Neural cell (in vitro differentiated cells): ENCODE measurements around the gene PWP1. TPM values are rescaled to one million over a fixed set of nuclear protein-coding genes. Genes with fewer than 3 reads are reported as not detected.

Source experiments
- H2AFZ ChIP-seq: fragments of 200-600, 300-800 bp; sonication (generic), shearing (Covaris generic); 2 replicates; pipeline ENCODE4 v1.6.0; 2014; ENCODE audit warnings: low read depth, mild to moderate bottlenecking, antibody characterized with exemption, low read length, moderate library complexity
- H3F3A ChIP-seq: fragments of 200-600 bp; shearing (Covaris generic); 2 replicates; pipeline ENCODE4 v1.6.1; 2016; ENCODE audit warnings: mild to moderate bottlenecking, moderate library complexity, mixed read lengths, antibody characterized with exemption, low read length; ENCODE audit not compliant: insufficient read depth, poor library complexity, severe bottlenecking
- H3K27ac ChIP-seq: fragments of 200-600, 300-800 bp; sonication (generic), shearing (Covaris generic); 2 replicates; pipeline ENCODE4 v1.5.1; 2014; ENCODE audit warnings: mild to moderate bottlenecking, low read length, moderate library complexity
- H3K27me3 ChIP-seq: fragments of 300-800, 200-600 bp; sonication (generic), shearing (Covaris generic); 2 replicates; pipeline ENCODE4 v1.6.0; 2014; ENCODE audit warnings: mild to moderate bottlenecking, low read depth, low read length, moderate library complexity; ENCODE audit not compliant: insufficient read depth
- H3K36me3 ChIP-seq: fragments of 300-800, 200-600 bp; sonication (generic), shearing (Covaris generic); 2 replicates; pipeline ENCODE4 v1.5.1; 2014; ENCODE audit warnings: mild to moderate bottlenecking, antibody characterized with exemption, low read length, moderate library complexity; ENCODE audit not compliant: insufficient read depth
- H3K4me2 ChIP-seq: fragments of 300-800, 200-600 bp; sonication (generic), shearing (Covaris generic); 2 replicates; pipeline ENCODE4 v1.6.0; 2014; ENCODE audit warnings: mild to moderate bottlenecking, low read length
- H3K4me3 ChIP-seq: fragments of 300-800, 200-600 bp; sonication (generic), shearing (Covaris generic); 2 replicates; pipeline ENCODE4 v1.5.1; 2014; ENCODE audit warnings: mild to moderate bottlenecking, low read length, moderate library complexity
- H3K79me2 ChIP-seq: fragments of 200-600 bp; shearing (Covaris generic); replicated peaks from 2 replicates; pipeline ENCODE4 v1.6.0; 2014; ENCODE audit warnings: mild to moderate bottlenecking, low read length, moderate library complexity; ENCODE audit not compliant: insufficient read depth
- H3K9ac ChIP-seq: fragments of 300-800, 200-600 bp; sonication (generic), shearing (Covaris generic); 2 replicates; pipeline ENCODE4 v1.6.1; 2016; ENCODE audit warnings: mild to moderate bottlenecking, low read length, mixed read lengths
- H3K9me2 ChIP-seq: fragments of 200-600 bp; shearing (Covaris generic); 2 replicates; pipeline ENCODE4 v1.6.1; 2016; ENCODE audit warnings: mild to moderate bottlenecking, low read length, mixed read lengths; ENCODE audit not compliant: insufficient read depth
- H3K9me3 ChIP-seq: fragments of 200-600, 300-800 bp; sonication (generic), shearing (Covaris generic); 2 replicates; pipeline ENCODE4 v1.6.1; 2016; ENCODE audit warnings: mild to moderate bottlenecking, mixed run types, low read length, moderate library complexity, mixed read lengths
- H4K20me1 ChIP-seq: fragments of 200-600 bp; shearing (Covaris generic); 2 replicates; pipeline ENCODE4 v1.6.1; 2016; ENCODE audit warnings: mild to moderate bottlenecking, mixed run types; ENCODE audit not compliant: insufficient read depth
- CTCF ChIP-seq: fragments of 450-650 bp; IDR thresholded peaks from 2 replicates; pipeline ENCODE4 v1.5.1; 2014; ENCODE audit warnings: antibody characterized with exemption, mild to moderate bottlenecking, moderate library complexity; ENCODE audit not compliant: poor library complexity, severe bottlenecking
- EP300 ChIP-seq: fragments of 450-650 bp; conservative IDR thresholded peaks from 2 replicates; pipeline ENCODE4 v1.6.1; 2014; ENCODE audit warnings: antibody characterized with exemption, mild to moderate bottlenecking, moderate library complexity; ENCODE audit not compliant: poor library complexity, severe bottlenecking
- EZH2 ChIP-seq: fragments of 200-600, 300-800 bp; shearing (Covaris generic), sonication (generic); IDR thresholded peaks from 2 replicates; pipeline ENCODE4 v1.6.1; 2014; ENCODE audit warnings: antibody characterized with exemption, low read length, borderline replicate concordance, mild to moderate bottlenecking; ENCODE audit not compliant: insufficient read depth, poor library complexity, severe bottlenecking
- MXI1 ChIP-seq: fragments of 450-650 bp; conservative IDR thresholded peaks from 2 replicates; pipeline ENCODE4 v1.6.1; 2014; ENCODE audit warnings: antibody characterized with exemption, mild to moderate bottlenecking; ENCODE audit not compliant: poor library complexity, severe bottlenecking
- POLR2AphosphoS5 ChIP-seq: IDR thresholded peaks from 2 replicates; pipeline ENCODE4 v1.6.1; 2012
- RAD21 ChIP-seq: fragments of 450-650 bp; conservative IDR thresholded peaks from 2 replicates; pipeline ENCODE4 v1.6.1; 2014; ENCODE audit warnings: antibody characterized with exemption, mild to moderate bottlenecking, moderate library complexity
- SMC3 ChIP-seq: fragments of 450-650 bp; conservative IDR thresholded peaks from 2 replicates; pipeline ENCODE4 v1.6.1; 2014; ENCODE audit warnings: antibody characterized with exemption, mild to moderate bottlenecking, moderate library complexity; ENCODE audit not compliant: poor library complexity
- TAF1 ChIP-seq: IDR thresholded peaks from 2 replicates; pipeline ENCODE4 v1.6.1; 2012; ENCODE audit warnings: low read depth
- polyA plus RNA-seq: library from polyadenylated mRNA; depleted of rRNA; stranded (reverse); fragments of >200 nt; gene quantifications from 2 replicates; pipeline ENCODE4 v1.2.3, GENCODE V29; 2014
- TF ChIP-seq, protein P1 (sequence below): IDR thresholded peaks from 2 replicates; pipeline ENCODE4 v1.6.1; 2012; ENCODE audit warnings: borderline replicate concordance

PWP1 gene
- polyA plus RNA-seq, 1 donor from 2014 or later = 119 TPM

- TF ChIP-seq EP300 (no peak), POLR2AphosphoS5 (no peak), SMC3 (no peak), EZH2 (no peak)
- Histone ChIP-seq H2AFZ (no peak overlapping the region), H3K27me3 (no peaks in the 10 kb centered on the region), H3K9me3 (no peaks in the 10 kb centered on the region), H3K4me2 (no peak overlapping the region), H3K9ac (no peak overlapping the region), H3K36me3 (no peaks in the 10 kb centered on the region), H4K20me1 (no peaks in the 10 kb centered on the region), H3F3A (no peaks in the 10 kb centered on the region), H3K9me2 (no peaks in the 10 kb centered on the region), H3K79me2 (no peaks in the 10 kb centered on the region), H3K27ac (peak overlapping the region; percentile 96), H3K4me3 (no peak overlapping the region)
Observed at GRCh38 chr12:107669946-107670345, 15.7 kb upstream of the PWP1 start.

DNA sequence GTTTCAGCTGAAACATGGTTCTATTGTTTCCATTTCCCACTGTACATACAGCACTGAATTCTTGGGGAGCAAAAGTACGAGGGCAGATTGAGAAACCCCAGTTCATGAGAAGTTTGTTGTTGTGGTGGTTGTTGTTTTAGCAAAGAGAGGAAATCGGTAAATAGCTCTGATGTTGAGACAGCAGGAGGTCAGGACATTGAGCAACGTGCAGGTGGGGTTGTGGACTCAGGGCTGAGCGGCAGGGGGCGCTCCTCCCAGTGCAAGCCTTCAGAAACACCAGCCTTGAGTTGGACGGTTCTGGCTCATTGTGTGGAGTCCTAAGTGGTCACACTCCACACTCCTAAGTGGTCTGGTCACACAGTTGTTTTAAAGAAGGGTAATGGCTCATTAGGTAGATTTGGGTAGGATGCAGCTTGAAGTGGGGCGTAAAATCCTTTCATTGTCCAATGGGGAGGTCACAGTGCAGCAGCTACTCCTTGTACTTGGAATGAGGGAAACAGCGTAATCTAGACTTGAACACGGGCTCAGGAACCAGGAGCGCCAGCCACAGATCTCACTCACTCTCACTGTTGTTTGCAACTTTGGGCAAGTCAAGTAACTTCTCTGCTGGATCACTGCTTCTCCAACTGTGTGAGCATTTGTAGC is 14.5 kb upstream of the PWP1 start:
- Histone ChIP-seq H4K20me1 (no peaks in the 10 kb centered on the region), H3K4me3 (no peak overlapping the region), H3K9me2 (no peaks in the 10 kb centered on the region), H3K36me3 (no peaks in the 10 kb centered on the region), H3K27me3 (no peaks in the 10 kb centered on the region), H3K4me2 (no peak overlapping the region), H3K9ac (no peak overlapping the region), H3F3A (no peaks in the 10 kb centered on the region), H2AFZ (no peak overlapping the region), H3K27ac (peak overlapping the region; percentile 34), H3K9me3 (no peaks in the 10 kb centered on the region), H3K79me2 (no peaks in the 10 kb centered on the region)
- no peak for TF ChIP-seq EP300
- TF ChIP-seq MXI1 = no peak
- no peak for TF ChIP-seq SMC3
- no peak for TF ChIP-seq POLR2AphosphoS5
- TF ChIP-seq, protein P1, sequence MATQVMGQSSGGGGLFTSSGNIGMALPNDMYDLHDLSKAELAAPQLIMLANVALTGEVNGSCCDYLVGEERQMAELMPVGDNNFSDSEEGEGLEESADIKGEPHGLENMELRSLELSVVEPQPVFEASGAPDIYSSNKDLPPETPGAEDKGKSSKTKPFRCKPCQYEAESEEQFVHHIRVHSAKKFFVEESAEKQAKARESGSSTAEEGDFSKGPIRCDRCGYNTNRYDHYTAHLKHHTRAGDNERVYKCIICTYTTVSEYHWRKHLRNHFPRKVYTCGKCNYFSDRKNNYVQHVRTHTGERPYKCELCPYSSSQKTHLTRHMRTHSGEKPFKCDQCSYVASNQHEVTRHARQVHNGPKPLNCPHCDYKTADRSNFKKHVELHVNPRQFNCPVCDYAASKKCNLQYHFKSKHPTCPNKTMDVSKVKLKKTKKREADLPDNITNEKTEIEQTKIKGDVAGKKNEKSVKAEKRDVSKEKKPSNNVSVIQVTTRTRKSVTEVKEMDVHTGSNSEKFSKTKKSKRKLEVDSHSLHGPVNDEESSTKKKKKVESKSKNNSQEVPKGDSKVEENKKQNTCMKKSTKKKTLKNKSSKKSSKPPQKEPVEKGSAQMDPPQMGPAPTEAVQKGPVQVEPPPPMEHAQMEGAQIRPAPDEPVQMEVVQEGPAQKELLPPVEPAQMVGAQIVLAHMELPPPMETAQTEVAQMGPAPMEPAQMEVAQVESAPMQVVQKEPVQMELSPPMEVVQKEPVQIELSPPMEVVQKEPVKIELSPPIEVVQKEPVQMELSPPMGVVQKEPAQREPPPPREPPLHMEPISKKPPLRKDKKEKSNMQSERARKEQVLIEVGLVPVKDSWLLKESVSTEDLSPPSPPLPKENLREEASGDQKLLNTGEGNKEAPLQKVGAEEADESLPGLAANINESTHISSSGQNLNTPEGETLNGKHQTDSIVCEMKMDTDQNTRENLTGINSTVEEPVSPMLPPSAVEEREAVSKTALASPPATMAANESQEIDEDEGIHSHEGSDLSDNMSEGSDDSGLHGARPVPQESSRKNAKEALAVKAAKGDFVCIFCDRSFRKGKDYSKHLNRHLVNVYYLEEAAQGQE = no peak
- TF ChIP-seq EZH2 = no peak
- peak; percentile 27 for TF ChIP-seq CTCF

DNA sequence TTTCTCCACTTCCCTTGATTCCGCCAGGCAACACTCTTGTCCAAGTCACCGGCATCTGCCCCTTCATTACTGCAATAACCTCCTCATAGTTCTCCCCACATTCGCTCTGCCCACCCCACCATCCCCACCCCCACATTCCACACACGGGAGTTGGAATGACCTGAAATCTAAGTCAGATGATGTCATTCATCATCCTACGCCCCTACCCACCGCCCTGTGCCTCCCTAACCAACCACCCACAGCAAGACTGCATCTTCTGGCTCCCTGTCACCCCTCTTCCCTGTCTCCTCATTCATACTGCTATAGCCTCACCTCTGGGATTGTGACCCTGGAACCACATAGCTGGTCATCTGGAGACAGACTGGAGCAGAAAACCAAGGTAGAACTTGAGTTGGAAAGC is 7.9 kb upstream of the PWP1 start:
- no peak overlapping the region for H3K27ac ChIP-seq
- no peak for TF ChIP-seq POLR2AphosphoS5
- TF ChIP-seq, protein P1 = no peak
- TF ChIP-seq EP300 = no peak
- TF ChIP-seq CTCF = no peak
- no peak for TF ChIP-seq SMC3
- no peak for TF ChIP-seq EZH2
- TF ChIP-seq TAF1 = no peak
- TF ChIP-seq MXI1 = no peak
- no peak for TF ChIP-seq RAD21
- peaks cover 6% of the 10 kb centered on the region for H3K27me3 ChIP-seq
- no peak overlapping the region for H2AFZ ChIP-seq
- H3K4me2 ChIP-seq = no peak overlapping the region
- H3K9me3 ChIP-seq = no peaks in the 10 kb centered on the region
- no peak overlapping the region for H3K9ac ChIP-seq
- no peaks in the 10 kb centered on the region for H3F3A ChIP-seq
- H3K79me2 ChIP-seq = no peaks in the 10 kb centered on the region
- H3K4me3 ChIP-seq = no peak overlapping the region
- H4K20me1 ChIP-seq = no peaks in the 10 kb centered on the region
- no peaks in the 10 kb centered on the region for H3K36me3 ChIP-seq
- no peaks in the 10 kb centered on the region for H3K9me2 ChIP-seq
